Suppressor macrophage (primary cell): ENCODE measurements around the gene SLC9A8.
A peak's percentile ranks its signal among the peaks of the same experiment; 100 is the strongest.

ENCODE experiments used
- DNase-seq, 4 experiments: peaks; one replicate each; pipeline ENCODE4 v3.0.0-alpha.2; 2020 to 2022

The SLC9A8 gene

GRCh38 chr20:49850463-49851230 lies 38.0 kb downstream of the SLC9A8 start:
- DNase-seq: no peak

- DNase-seq: peak; percentile 28 to 66 (median 49)
Measured at GRCh38 chr20:49851231-49851705, 38.6 kb downstream of the SLC9A8 start.

DNA sequence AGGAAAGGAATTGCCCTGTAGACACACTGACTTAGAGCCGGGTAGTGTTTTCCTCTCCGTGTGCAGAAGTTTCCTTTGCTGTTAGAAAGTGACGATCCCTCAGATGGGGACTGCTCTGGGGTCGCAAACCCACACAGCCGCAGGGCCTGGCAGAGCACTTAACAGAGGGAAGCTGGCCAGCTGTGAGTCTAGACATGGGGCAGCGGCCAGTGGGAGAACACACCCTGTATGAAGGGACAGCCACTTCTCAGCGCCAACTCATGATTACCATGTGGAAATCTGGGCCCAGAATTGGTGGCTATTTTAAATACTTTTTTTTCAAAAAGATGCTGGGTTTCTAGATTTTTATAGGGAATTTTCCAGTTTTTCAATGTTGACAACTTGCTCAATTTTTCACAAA lies 39.4 kb downstream of the SLC9A8 start:
- DNase-seq: no peak

GRCh38 chr20:49852522-49853080 lies 40.0 kb downstream of the SLC9A8 start:
- DNase-seq: no peak

- no peak for DNase-seq
Measured at GRCh38 chr20:49853640-49854039, 41.0 kb downstream of the SLC9A8 start.

- DNase-seq: no peak
Measured at GRCh38 chr20:49854190-49854875, 41.7 kb downstream of the SLC9A8 start.

DNA sequence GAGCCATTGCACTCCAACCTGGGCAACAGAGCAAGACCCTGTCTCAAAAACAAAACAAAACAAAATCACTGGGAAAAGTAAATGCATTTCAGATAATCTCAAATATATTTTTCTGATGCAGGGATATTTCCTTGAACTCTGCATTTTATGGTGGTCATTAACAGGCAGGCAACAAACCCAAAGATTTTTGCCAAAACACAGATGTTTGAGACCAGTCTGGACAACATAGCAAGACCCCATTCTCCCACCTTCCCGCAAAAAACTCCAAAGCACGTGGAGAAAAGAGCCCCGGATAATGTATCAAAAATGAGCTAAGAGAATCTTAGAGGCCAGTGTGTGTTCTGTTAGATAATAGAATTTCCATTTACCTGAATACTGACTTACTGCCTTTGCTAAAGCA lies 44.3 kb downstream of the SLC9A8 start:
- DNase-seq: no peak

- no peak for DNase-seq
Measured at GRCh38 chr20:49858076-49858585, 45.5 kb downstream of the SLC9A8 start.

- DNase-seq: no peak
Measured at GRCh38 chr20:49859011-49859410, 46.4 kb downstream of the SLC9A8 start.

- DNase-seq: no peak
Measured at GRCh38 chr20:49859807-49860206, 47.2 kb downstream of the SLC9A8 start.

GRCh38 chr20:49861232-49861631 lies 48.6 kb downstream of the SLC9A8 start:
- peak in 3 of 4 experiments; percentile 52 to 59 (median 58) for DNase-seq

DNA sequence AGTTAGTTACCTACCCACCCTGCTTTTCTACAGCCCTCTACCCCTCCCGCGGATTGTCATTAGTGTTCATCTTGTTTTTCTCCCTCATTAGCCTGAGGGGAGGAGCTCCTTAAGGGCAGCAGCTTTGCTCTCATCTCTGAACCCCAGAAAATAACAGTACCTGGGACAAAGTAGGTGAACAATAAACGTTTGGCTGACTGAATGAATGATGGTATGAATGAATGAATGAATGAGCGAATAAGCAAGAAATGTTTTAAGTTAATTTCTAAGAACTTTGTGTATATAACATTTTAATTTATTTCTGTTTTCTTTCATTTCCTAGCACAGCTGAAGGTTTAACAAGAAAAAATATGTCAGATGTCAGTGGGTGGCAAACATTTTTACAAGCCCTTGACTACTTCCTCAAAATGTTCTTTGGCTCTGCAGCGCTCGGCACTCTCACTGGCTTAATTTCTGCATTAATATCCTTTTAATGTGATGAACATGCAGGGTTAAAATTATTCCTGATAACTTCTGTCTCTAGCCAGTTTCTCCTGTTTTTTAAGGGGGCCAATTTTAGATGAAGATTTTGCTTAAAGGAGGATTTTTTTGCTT lies 50.1 kb downstream of the SLC9A8 start:
- DNase-seq: peak; percentile 27 to 63 (median 56)

DNA sequence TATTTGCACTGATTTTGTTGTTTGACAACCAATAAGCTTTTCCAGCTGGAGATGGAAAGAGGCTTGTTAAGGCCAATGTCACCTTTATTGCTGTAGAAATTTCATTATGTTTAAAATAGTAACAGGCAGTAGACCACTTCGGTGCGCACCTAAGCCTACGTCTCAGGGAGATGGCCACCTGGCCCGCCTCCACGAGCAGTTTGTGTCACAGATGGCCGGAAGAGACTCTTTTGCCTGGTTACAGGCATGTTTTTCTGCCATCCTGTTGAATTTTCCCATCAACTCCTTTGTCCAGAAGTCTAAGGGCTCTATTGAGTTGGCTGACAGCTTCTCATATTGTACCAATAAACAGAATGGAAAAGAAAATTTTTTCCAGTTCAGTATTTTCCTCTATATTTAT lies 51.0 kb downstream of the SLC9A8 start:
- DNase-seq: no peak

DNA sequence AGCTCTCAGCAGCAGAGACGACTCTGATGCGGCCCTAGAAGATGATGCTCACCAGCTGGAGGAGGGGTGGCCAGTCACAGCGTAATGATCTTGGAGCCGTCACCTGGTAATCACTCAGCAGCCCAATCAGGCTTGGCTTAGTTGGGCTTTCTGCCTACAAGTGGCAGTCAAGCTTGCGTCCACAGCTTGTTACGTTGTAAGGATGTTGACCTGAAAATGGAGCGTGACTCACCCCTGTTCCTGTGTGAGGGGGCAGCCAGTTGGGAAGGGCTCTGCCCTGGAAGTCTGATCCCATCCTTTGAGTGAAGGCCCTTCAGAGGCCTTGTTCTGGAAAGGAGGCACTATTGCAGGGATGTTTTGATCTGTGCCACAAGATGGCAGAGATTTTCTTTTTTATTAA lies 52.9 kb downstream of the SLC9A8 start:
- no peak for DNase-seq

DNA sequence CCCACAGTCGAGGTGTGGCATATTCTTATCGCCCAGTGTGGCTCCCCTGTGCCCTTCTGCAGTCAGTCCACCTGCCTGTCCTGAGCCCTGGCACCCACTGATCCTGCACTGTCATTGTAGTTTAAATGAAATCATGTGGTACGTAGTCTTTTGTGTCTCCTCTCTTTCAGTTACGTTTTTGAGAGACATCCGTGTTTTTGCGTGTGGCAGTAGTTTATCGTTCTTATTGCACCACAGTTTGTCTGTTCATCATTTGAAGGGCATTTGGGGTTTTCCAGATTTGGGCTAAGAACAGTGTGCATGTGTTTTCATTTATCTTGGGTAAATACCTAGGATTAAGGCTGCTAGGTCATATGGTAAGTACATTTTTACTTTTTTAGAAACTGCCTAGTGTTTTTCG lies 53.4 kb downstream of the SLC9A8 start:
- DNase-seq: no peak

GRCh38 chr20:49867453-49868215 lies 55.0 kb downstream of the SLC9A8 start:
- peak in 1 of 4 experiments; percentile 13 for DNase-seq

- DNase-seq: peak in 3 of 4 experiments; percentile 36 to 50 (median 38)
Measured at GRCh38 chr20:49868538-49868937, 55.9 kb downstream of the SLC9A8 start.

GRCh38 chr20:49868964-49869363 lies 56.3 kb downstream of the SLC9A8 start:
- no peak for DNase-seq

- no peak for DNase-seq
Measured at GRCh38 chr20:49870261-49870660, 57.6 kb downstream of the SLC9A8 start.

DNA sequence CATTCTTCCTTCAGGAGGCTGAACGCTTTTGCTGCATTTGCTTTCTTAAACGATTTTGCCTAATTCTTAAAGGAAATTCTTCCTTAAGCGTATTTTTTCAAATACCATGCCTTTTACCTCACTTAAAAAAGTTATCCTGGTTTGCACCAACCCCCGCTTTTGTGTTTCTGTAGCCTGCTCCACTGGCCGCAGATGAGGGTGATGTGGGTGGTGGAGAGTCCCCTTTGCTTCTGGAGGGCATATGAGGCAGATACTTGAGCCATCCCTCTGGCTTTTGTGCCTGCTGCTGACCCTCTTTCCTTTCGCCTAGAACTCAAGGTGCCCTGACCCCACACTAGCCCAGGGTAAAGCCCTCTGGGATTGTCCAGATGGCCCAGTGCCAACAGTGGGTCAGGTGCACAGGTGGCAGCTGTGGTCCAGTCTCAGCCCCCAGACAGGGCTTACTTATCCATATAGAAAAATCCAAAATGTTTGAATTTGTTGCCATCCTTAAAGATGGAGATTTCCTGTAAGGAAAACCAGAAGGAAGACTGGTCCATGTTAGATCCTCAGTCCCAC lies 58.8 kb downstream of the SLC9A8 start:
- no peak for DNase-seq

DNA sequence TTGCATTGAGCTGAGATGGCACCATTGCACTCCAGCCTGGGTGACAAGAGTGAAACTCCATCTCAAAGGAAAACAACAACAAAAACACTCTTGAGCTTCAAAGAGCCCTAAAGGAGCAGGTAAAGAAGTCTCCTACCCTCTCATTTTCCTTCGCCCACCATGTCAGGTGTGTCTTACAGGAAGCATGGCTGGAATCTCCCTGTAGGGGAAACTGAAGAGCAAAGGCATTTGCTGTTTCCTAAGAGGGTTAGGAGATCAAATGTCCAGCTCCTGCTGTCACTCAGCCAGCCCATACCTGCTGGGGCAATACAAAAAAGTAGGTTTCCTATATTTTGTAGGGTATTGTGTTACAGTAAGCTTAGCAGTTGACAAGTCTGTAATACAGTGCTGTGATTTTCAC lies 59.4 kb downstream of the SLC9A8 start:
- no peak for DNase-seq

DNA sequence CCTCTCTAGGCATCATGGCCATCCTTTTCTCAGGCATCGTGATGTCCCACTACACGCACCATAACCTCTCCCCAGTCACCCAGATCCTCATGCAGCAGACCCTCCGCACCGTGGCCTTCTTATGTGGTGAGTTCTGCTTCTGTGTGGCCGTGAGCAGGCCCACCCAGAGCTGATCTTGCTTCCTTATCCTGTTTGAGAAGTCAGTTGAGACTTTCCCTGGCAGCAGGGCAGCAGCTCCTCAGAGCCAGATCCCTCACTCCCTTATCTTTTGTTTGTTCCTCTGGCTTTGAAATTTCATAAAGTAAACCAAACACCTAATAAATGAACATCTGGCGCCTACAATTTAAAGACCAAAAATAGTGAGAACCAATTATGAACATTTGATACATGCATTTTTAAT lies 62.1 kb downstream of the SLC9A8 start:
- DNase-seq: no peak
